Naive thymus-derived CD4-positive, alpha-beta T cell (primary cell): ENCODE results near the gene HOXA13. TPM values are rescaled to one million over a fixed set of nuclear protein-coding genes. Genes with fewer than 3 reads are reported as not detected.

Source experiments
- ATAC-seq: fragments of 150-1000 bp; cut with Tn5 transposase; 2 replicates; pipeline ENCODE4 v1.10.0; 2021; ENCODE audit warnings: mild to moderate bottlenecking, moderate library complexity
- CTCF ChIA-PET: fragments of 350-600 bp; sonication (Branson Sonifier 250); formaldehyde crosslinking; loops from one replicate; lab custom pipeline; 2021; ENCODE audit warnings: antibody characterized with exemption; lab: Charles Lee
- POLR2A ChIA-PET: fragments of 350-600 bp; sonication (Branson Sonifier 250); formaldehyde crosslinking; loops from one replicate; lab custom pipeline; 2021; ENCODE audit warnings: antibody characterized with exemption, inconsistent platforms; lab: Charles Lee
- DNase-seq, 9 donors: peaks; one replicate each; pipeline versions ENCODE4 v3.0.0 to v3.0.0-alpha.2; 2020 to 2022; ENCODE audit warnings: mixed read lengths in 1 of 9
- H3K27ac ChIP-seq: one replicate; pipeline ENCODE4 v1.7.0; 2013; ENCODE audit warnings: mild to moderate bottlenecking, low read depth, low read length, moderate library complexity
- H3K27me3 ChIP-seq, 2 donors: one replicate each; pipeline ENCODE4 v1.7.0; 2013; ENCODE audit warnings: low read length in 2 of 2, mild to moderate bottlenecking in 2 of 2, moderate library complexity in 2 of 2; ENCODE audit not compliant: control insufficient read depth in 2 of 2, insufficient read depth in 2 of 2
- H3K36me3 ChIP-seq, 3 experiments: 1 replicate in 2 of 3; 2 replicates in 1 of 3; pipeline ENCODE4 v1.7.0; 2013; ENCODE audit warnings: low read length in 3 of 3, mild to moderate bottlenecking in 3 of 3, moderate library complexity in 1 of 3; ENCODE audit not compliant: insufficient read depth in 3 of 3, control insufficient read depth in 2 of 3
- H3K4me1 ChIP-seq, 2 donors: one replicate each; pipeline ENCODE4 v1.7.0; 2013; ENCODE audit warnings: low read length in 2 of 2, mild to moderate bottlenecking in 2 of 2, moderate library complexity in 1 of 2; ENCODE audit not compliant: control insufficient read depth in 2 of 2, insufficient read depth in 2 of 2
- H3K4me3 ChIP-seq: 2 replicates; pipeline ENCODE4 v1.7.0; 2013; ENCODE audit warnings: mild to moderate bottlenecking, low read length
- H3K9me3 ChIP-seq, 3 experiments: 1 replicate in 2 of 3; 2 replicates in 1 of 3; pipeline ENCODE4 v1.7.0; 2013; ENCODE audit warnings: low read length in 3 of 3; ENCODE audit not compliant: control insufficient read depth in 2 of 3
- H3K27ac Mint-ChIP-seq, 9 donors: one replicate each; pipeline ENCODE4 v1.8.0; 2020 to 2022; ENCODE audit warnings: mixed read lengths in 9 of 9, mild to moderate bottlenecking in 8 of 9, moderate library complexity in 5 of 9, inconsistent platforms in 2 of 9
- H3K27me3 Mint-ChIP-seq, 5 donors: one replicate each; pipeline ENCODE4 v1.8.0; 2021 to 2022; ENCODE audit warnings: mixed read lengths in 5 of 5, mild to moderate bottlenecking in 1 of 5
- H3K36me3 Mint-ChIP-seq, 5 donors: one replicate each; pipeline ENCODE4 v1.8.0; 2020 to 2022; ENCODE audit warnings: mixed read lengths in 5 of 5, mild to moderate bottlenecking in 3 of 5, inconsistent platforms in 1 of 5
- H3K4me1 Mint-ChIP-seq, 7 donors: one replicate each; pipeline ENCODE4 v1.8.0; 2020 to 2022; ENCODE audit warnings: mixed read lengths in 7 of 7, mild to moderate bottlenecking in 3 of 7, inconsistent platforms in 1 of 7
- H3K4me3 Mint-ChIP-seq, 10 donors: one replicate each; pipeline ENCODE4 v1.8.0; 2020 to 2022; ENCODE audit warnings: mild to moderate bottlenecking in 10 of 10, mixed read lengths in 10 of 10, moderate library complexity in 6 of 10, inconsistent platforms in 2 of 10
- H3K9me3 Mint-ChIP-seq, 11 donors: one replicate each; pipeline ENCODE4 v1.8.0; 2020 to 2022; ENCODE audit warnings: mixed read lengths in 11 of 11, mild to moderate bottlenecking in 4 of 11, inconsistent platforms in 1 of 11, moderate library complexity in 1 of 11
- intact Hi-C, 2 donors: fragments of 100-400 bp; cut with micrococcal nuclease; formaldehyde crosslinking; loops; one replicate each; pipeline ENCODE4 v1.15.1; 2023
- polyA plus RNA-seq, 2 donors: library from polyadenylated mRNA; unstranded; fragments of 300-500 nt; fragmentation: Illumina TruSeq; gene quantifications; one replicate each; pipeline ENCODE4 v1.2.3, GENCODE V29; 2021
- total RNA-seq, 6 experiments: library from RNA in 5 of 6; stranded (reverse) in 5 of 6; gene quantifications; 1 replicate in 5 of 6; 2 replicates in 1 of 6; pipeline ENCODE4 v1.2.3 and lab custom pipeline; 2021 to 2026

Gene HOXA13
- total and polyA plus RNA-seq, 7 experiments from 2014 or later, result not detected

- peaks cover 3 to 19% of the 10 kb centered on the region in 2 donors for H3K27me3 ChIP-seq
Observed at GRCh38 chr7:27221201-27221797, 21.4 kb upstream of the HOXA13 start.

GRCh38 chr7:27220440-27220955 lies 20.6 kb upstream of the HOXA13 start:
- intact Hi-C loops, result no loop called here
- Mint-ChIP-seq H3K4me1 (peaks cover 0 to 16% (median 7%) of the 10 kb centered on the region in 7 donors), H3K4me3 (peak overlapping the region in 4 of 10 donors; percentile 8 to 50 (median 24)), H3K27me3 (peaks cover 75 to 88% (median 84%) of the 10 kb centered on the region in 5 donors), H3K36me3 (no peaks in the 10 kb centered on the region), H3K27ac (no peak overlapping the region), H3K9me3 (no peaks in the 10 kb centered on the region)
- ChIA-PET CTCF (no interaction called here), POLR2A (no interaction called here)
- Histone ChIP-seq H3K4me1 (peaks cover 0 to 6% of the 10 kb centered on the region in 2 donors), H3K27ac (no peak overlapping the region), H3K9me3 (no peaks in the 10 kb centered on the region), H3K36me3 (no peaks in the 10 kb centered on the region), H3K4me3 (no peak overlapping the region), H3K27me3 (peaks cover 3 to 19% of the 10 kb centered on the region in 2 donors)
- ATAC-seq, result peak; percentile 20
- DNase-seq, result no peak

More at GRCh38 chr7:27221201-27221797, 21.4 kb upstream of the HOXA13 start:
- Histone ChIP-seq H3K4me1 (peaks cover 0 to 6% of the 10 kb centered on the region in 2 donors), H3K9me3 (no peaks in the 10 kb centered on the region), H3K27ac (no peak overlapping the region), H3K36me3 (no peaks in the 10 kb centered on the region), H3K4me3 (no peak overlapping the region)
- Mint-ChIP-seq H3K9me3 (no peaks in the 10 kb centered on the region), H3K36me3 (no peaks in the 10 kb centered on the region), H3K4me3 (peak overlapping the region in 3 of 10 donors; percentile 8 to 37 (median 29)), H3K27ac (no peak overlapping the region), H3K4me1 (peaks cover 0 to 16% (median 7%) of the 10 kb centered on the region in 7 donors), H3K27me3 (peaks cover 72 to 85% (median 81%) of the 10 kb centered on the region in 5 donors)
- intact Hi-C loops, result no loop called here
- ChIA-PET POLR2A (no interaction called here), CTCF (no interaction called here)
- DNase-seq, result no peak
- no peak for ATAC-seq

- Mint-ChIP-seq H3K27ac (no peak overlapping the region), H3K4me1 (peaks cover 0 to 12% (median 6%) of the 10 kb centered on the region in 7 donors), H3K36me3 (no peaks in the 10 kb centered on the region), H3K4me3 (peak overlapping the region in 4 of 10 donors; percentile 8 to 69 (median 33)), H3K9me3 (peaks cover 0 to 1% (median 0%) of the 10 kb centered on the region in 11 donors), H3K27me3 (peaks cover 78 to 89% (median 85%) of the 10 kb centered on the region in 5 donors)
- intact Hi-C loops, result no loop called here
- ChIA-PET POLR2A (no interaction called here), CTCF (interaction anchor here (1.0 kb wide), 1 partner anchor 148 kb away, joined by 3 read pairs; no protein-coding TSS in a partner anchor)
- ATAC-seq (no peak), DNase-seq (no peak)
- no peak overlapping the region for H3K27ac ChIP-seq
- peaks cover 3 to 19% of the 10 kb centered on the region in 2 donors for H3K27me3 ChIP-seq
- no peaks in the 10 kb centered on the region for H3K9me3 ChIP-seq
- H3K4me1 ChIP-seq, result peaks cover 0 to 6% of the 10 kb centered on the region in 2 donors
- no peak overlapping the region for H3K4me3 ChIP-seq
- no peaks in the 10 kb centered on the region for H3K36me3 ChIP-seq
Observed at GRCh38 chr7:27219821-27220220, 19.9 kb upstream of the HOXA13 start.

- Histone ChIP-seq H3K36me3 (no peaks in the 10 kb centered on the region), H3K27ac (no peak overlapping the region), H3K4me3 (no peak overlapping the region), H3K27me3 (peaks cover 3 to 26% of the 10 kb centered on the region in 2 donors), H3K9me3 (no peaks in the 10 kb centered on the region), H3K4me1 (peaks cover 0 to 8% of the 10 kb centered on the region in 2 donors)
- intact Hi-C loops, result no loop called here
- Mint-ChIP-seq H3K36me3 (no peaks in the 10 kb centered on the region), H3K4me3 (no peak overlapping the region), H3K27ac (no peak overlapping the region), H3K4me1 (peaks cover 0 to 13% (median 6%) of the 10 kb centered on the region in 7 donors), H3K27me3 (peaks cover 77 to 91% (median 83%) of the 10 kb centered on the region in 5 donors), H3K9me3 (peaks cover 0 to 1% (median 0%) of the 10 kb centered on the region in 11 donors)
- ChIA-PET CTCF (interaction anchor here (0.6 kb wide), 1 partner anchor 50 kb away, joined by 3 read pairs; no protein-coding TSS in a partner anchor), POLR2A (no interaction called here)
- DNase-seq (no peak), ATAC-seq (no peak)
Observed at GRCh38 chr7:27217951-27218350, 18.1 kb upstream of the HOXA13 start.

- Mint-ChIP-seq H3K27me3 (peaks cover 77 to 93% (median 85%) of the 10 kb centered on the region in 5 donors), H3K9me3 (peaks cover 0 to 1% (median 0%) of the 10 kb centered on the region in 11 donors), H3K4me1 (peaks cover 0 to 22% (median 18%) of the 10 kb centered on the region in 7 donors), H3K36me3 (no peaks in the 10 kb centered on the region), H3K27ac (no peak overlapping the region), H3K4me3 (no peak overlapping the region)
- Histone ChIP-seq H3K4me1 (peaks cover 4 to 9% of the 10 kb centered on the region in 2 donors), H3K27me3 (peaks cover 17 to 40% of the 10 kb centered on the region in 2 donors), H3K9me3 (no peaks in the 10 kb centered on the region), H3K4me3 (no peak overlapping the region), H3K27ac (no peak overlapping the region), H3K36me3 (no peaks in the 10 kb centered on the region)
- intact Hi-C loops, result no loop called here
- ChIA-PET POLR2A (no interaction called here), CTCF (no interaction called here)
- ATAC-seq (no peak), DNase-seq (no peak)
Observed at GRCh38 chr7:27215356-27215755, 15.5 kb upstream of the HOXA13 start.

GRCh38 chr7:27214239-27214950 lies 14.5 kb upstream of the HOXA13 start:
- POLR2A ChIA-PET, result no interaction called here

More at GRCh38 chr7:27214239-27214950, 14.5 kb upstream of the HOXA13 start:
- intact Hi-C loops, result loop anchor here (5.0 kb wide), 4 partner anchors 558 to 883 kb away; no protein-coding TSS in a partner anchor
- Histone ChIP-seq H3K4me3 (no peak overlapping the region), H3K4me1 (peaks cover 4 to 7% of the 10 kb centered on the region in 2 donors), H3K27me3 (peaks cover 14 to 45% of the 10 kb centered on the region in 2 donors), H3K27ac (no peak overlapping the region), H3K36me3 (no peaks in the 10 kb centered on the region), H3K9me3 (no peaks in the 10 kb centered on the region)
- Mint-ChIP-seq H3K27me3 (peaks cover 79 to 96% (median 86%) of the 10 kb centered on the region in 5 donors), H3K4me3 (no peak overlapping the region), H3K4me1 (peaks cover 0 to 19% (median 13%) of the 10 kb centered on the region in 7 donors), H3K9me3 (peaks cover 0 to 1% (median 0%) of the 10 kb centered on the region in 11 donors), H3K27ac (no peak overlapping the region), H3K36me3 (no peaks in the 10 kb centered on the region)
- DNase-seq (no peak), ATAC-seq (no peak)
- CTCF ChIA-PET, result interaction anchor here (0.6 kb wide), 1 partner anchor 18 kb away, joined by 3 read pairs; no protein-coding TSS in a partner anchor
